Kidney (tissue), 14 donors: ENCODE data around the gene AVL9. TPM values are rescaled to one million over a fixed set of nuclear protein-coding genes. Genes with fewer than 3 reads are reported as not detected.

Source experiments
- DNase-seq, 5 donors: peaks; one replicate each; pipeline ENCODE4 v3.0.0-alpha.2; 2013 to 2020
- FAIRE-seq: peaks from 2 replicates; lab custom pipeline; 2012; peaks lifted over from hg19 to GRCh38; lab: Jason Lieb, UNC
- H3K27ac ChIP-seq, 2 donors: one replicate each; pipeline ENCODE4 v1.7.0; 2013; ENCODE audit warnings: low read depth in 2 of 2, low read length in 2 of 2, inconsistent platforms in 1 of 2
- H3K27me3 ChIP-seq: one replicate; pipeline ENCODE4 v1.7.1; 2013; ENCODE audit warnings: low read length, inconsistent platforms; ENCODE audit not compliant: control insufficient read depth, insufficient read depth
- H3K36me3 ChIP-seq, 3 donors: one replicate each; pipeline versions ENCODE4 v1.7.0 to v1.7.1; 2013; ENCODE audit warnings: low read length in 3 of 3, control low read depth in 1 of 3, inconsistent platforms in 1 of 3; ENCODE audit not compliant: insufficient read depth in 3 of 3, control insufficient read depth in 2 of 3
- H3K4me1 ChIP-seq, 3 donors: one replicate each; pipeline versions ENCODE4 v1.7.0 to v1.7.1; 2013; ENCODE audit warnings: low read length in 3 of 3, inconsistent platforms in 1 of 3, low read depth in 1 of 3; ENCODE audit not compliant: control insufficient read depth in 2 of 3, insufficient read depth in 2 of 3
- H3K4me3 ChIP-seq, 3 donors: one replicate each; pipeline versions ENCODE4 v1.7.0 to v1.8.1; 2013; ENCODE audit warnings: low read length in 3 of 3, control low read depth in 1 of 3, inconsistent platforms in 1 of 3
- H3K9ac ChIP-seq, 3 donors: one replicate each; pipeline versions ENCODE4 v1.7.0 to v1.7.1; 2013; ENCODE audit warnings: low read length in 3 of 3, control low read depth in 1 of 3, inconsistent platforms in 1 of 3
- H3K9me3 ChIP-seq, 3 donors: one replicate each; pipeline versions ENCODE4 v1.7.0 to v1.7.1; 2013; ENCODE audit warnings: low read length in 3 of 3, control low read depth in 1 of 3, inconsistent platforms in 1 of 3; ENCODE audit not compliant: control insufficient read depth in 2 of 3, insufficient read depth in 1 of 3
- intact Hi-C: fragments of 100-400 bp; cut with DNase I; formaldehyde crosslinking; loops from one replicate; pipeline ENCODE4 v1.11.1; 2022
- polyA plus RNA-seq: library from polyadenylated mRNA; stranded (reverse); fragments of 350-450 nt; fragmentation: Illumina TruSeq; extraction: RNeasy Lipid Tissue Mini Kit (QIAGEN cat#74804); gene quantifications from one replicate; pipeline ENCODE4 v1.2.3, GENCODE V29; 2014; ENCODE audit warnings: low read depth, low replicate concordance; ENCODE audit not compliant: insufficient read depth
- total RNA-seq: library from RNA; stranded (reverse); fragmentation: NEBNext Ultra II Directional; extraction: Animal tissue kit (Norgen Biotek cat#: 25700); gene quantifications from one replicate; pipeline ENCODE4 v1.2.1, GENCODE V29; 2021
- TF ChIP-seq, protein P1 (sequence below): IDR thresholded peaks from 3 replicates; pipeline ENCODE4 v1.5.1; 2012; ENCODE audit warnings: mild to moderate bottlenecking, moderate library complexity, borderline replicate concordance; ENCODE audit not compliant: insufficient read depth; ENCODE audit errors: extremely low read depth
- donor health status: control.
- donor health status: control.
- donor health status: control.
- donor health status: control.
- donor health status: control.
- donor health status: DM: yes; HTN: yes; CAD: no.
- donor health status: Normal renal cell carcinoma (clear cell type).

Gene AVL9
- total and polyA plus RNA-seq, 2 donors from 2014 or later: 7.9 to 39.9 TPM

DNA sequence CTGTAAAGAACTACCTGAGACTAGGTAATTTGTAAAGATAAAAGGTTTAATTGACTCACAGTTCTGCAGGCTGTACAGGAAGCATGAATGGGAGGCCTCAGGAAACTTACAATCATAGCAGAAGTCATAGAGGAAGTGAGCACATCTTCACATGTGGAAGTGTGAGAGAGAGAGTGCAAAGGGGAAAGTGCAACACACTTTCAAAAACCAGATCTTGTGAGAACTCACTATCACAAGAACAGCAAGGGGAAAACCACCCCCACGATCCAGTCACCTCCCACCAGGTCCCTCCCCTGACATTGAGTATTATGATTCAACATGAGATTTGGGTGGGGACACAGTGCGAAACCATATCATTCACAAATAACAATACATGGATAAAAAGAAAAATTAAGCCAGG is 24.5 kb downstream of the AVL9 start:
- Histone ChIP-seq H3K9ac (no peak overlapping the region), H3K9me3 (no peaks in the 10 kb centered on the region), H3K36me3 (no peaks in the 10 kb centered on the region), H3K27ac (no peak overlapping the region), H3K4me3 (no peak overlapping the region), H3K4me1 (no peaks in the 10 kb centered on the region), H3K27me3 (no peaks in the 10 kb centered on the region)
- TF ChIP-seq, protein P1, sequence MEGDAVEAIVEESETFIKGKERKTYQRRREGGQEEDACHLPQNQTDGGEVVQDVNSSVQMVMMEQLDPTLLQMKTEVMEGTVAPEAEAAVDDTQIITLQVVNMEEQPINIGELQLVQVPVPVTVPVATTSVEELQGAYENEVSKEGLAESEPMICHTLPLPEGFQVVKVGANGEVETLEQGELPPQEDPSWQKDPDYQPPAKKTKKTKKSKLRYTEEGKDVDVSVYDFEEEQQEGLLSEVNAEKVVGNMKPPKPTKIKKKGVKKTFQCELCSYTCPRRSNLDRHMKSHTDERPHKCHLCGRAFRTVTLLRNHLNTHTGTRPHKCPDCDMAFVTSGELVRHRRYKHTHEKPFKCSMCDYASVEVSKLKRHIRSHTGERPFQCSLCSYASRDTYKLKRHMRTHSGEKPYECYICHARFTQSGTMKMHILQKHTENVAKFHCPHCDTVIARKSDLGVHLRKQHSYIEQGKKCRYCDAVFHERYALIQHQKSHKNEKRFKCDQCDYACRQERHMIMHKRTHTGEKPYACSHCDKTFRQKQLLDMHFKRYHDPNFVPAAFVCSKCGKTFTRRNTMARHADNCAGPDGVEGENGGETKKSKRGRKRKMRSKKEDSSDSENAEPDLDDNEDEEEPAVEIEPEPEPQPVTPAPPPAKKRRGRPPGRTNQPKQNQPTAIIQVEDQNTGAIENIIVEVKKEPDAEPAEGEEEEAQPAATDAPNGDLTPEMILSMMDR: no peak
- DNase-seq (no peak), FAIRE-seq (no peak)
- intact Hi-C loops: no loop called here

DNA sequence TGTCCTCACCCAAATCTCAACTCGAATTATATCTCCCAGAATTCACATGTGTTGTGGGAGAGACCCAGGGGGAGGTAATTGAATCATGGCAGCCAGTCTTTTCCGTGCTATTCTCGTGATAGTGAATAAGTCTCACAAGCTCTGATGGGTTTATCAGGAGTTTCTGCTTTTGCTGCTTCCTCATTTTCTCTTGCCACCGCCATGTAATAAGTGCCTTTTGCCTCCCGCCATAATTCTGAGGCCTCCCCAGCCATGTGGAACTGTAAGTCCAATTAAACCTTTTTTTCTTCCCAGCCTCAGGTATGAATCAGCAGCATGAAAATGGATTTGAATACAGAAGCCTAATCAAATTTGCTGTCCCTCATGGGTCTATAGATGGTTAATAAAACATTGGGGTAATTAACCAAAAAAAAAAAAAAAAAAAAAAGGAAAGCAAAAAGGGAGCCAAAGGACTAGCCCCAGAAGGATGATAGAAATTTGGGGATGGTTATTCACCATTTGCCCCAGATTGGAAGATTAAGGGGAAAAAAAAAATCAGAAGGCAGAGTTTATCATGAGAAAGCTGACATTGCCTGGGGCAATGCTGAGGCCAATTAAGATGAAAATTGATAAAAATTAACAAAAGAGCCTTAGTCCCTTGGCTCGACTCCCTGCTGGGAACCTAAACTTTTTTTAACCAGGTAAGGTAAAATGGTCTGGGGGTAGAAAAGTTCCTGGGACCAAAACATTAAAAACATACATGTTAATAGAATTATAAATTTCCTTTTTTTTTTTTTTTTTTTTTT is 27.6 kb downstream of the AVL9 start:
- intact Hi-C loops: no loop called here
- H3K27ac ChIP-seq: no peak overlapping the region
- H3K4me1 ChIP-seq: no peaks in the 10 kb centered on the region
- H3K27me3 ChIP-seq: no peaks in the 10 kb centered on the region
- no peak overlapping the region for H3K4me3 ChIP-seq
- DNase-seq (no peak), FAIRE-seq (no peak)
- H3K36me3 ChIP-seq: no peaks in the 10 kb centered on the region
- no peak overlapping the region for H3K9ac ChIP-seq
- H3K9me3 ChIP-seq: no peaks in the 10 kb centered on the region
- TF ChIP-seq, protein P1: no peak

DNA sequence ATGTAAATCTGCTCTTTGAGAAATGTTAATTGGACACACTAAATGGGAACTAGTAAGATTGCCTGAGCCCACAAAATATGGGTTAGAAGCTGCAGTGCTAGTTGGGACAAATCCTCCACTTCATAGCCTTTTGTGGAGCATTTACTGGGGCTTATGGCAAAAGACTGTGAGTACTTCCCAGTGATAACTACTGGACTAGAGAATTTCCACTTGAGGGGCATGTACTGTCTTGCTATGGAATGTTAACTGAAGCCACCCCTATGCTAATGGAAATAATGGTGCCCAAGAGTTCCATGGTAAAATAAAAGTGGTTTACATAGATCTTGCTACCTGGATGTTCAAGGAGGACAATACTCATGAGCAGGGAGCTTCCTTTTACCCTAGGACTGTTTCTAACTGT is 29.3 kb downstream of the AVL9 start:
- intact Hi-C loops: no loop called here
- Histone ChIP-seq H3K9me3 (no peaks in the 10 kb centered on the region), H3K36me3 (no peaks in the 10 kb centered on the region), H3K4me1 (no peaks in the 10 kb centered on the region), H3K27me3 (no peaks in the 10 kb centered on the region), H3K9ac (no peak overlapping the region), H3K4me3 (no peak overlapping the region), H3K27ac (no peak overlapping the region)
- FAIRE-seq (no peak), DNase-seq (no peak)
- TF ChIP-seq, protein P1: no peak
